ENCODE measurements around the gene MAP2K3.

Gene MAP2K3

GRCh38 chr17:21284319-21285163 lies at the start of gene MAP2K3:
MAP2K3 (plus strand) TSS chr17:21284711; CDS start chr17:21284921, 210 bp downstream.
- peak within 1 kb of the TSS; percentile 92 for H3K4me3 ChIP-seq (ENCODE audit: low read depth, low read length)
- DNase-seq (ENCODE audit: low read depth) = peak; percentile 97

- no peak overlapping the region for H3K4me3 ChIP-seq (ENCODE audit: low read depth, low read length)
- no peak for DNase-seq (ENCODE audit: low read depth)
Measured at GRCh38 chr17:21235921-21236320, 48.6 kb upstream of the MAP2K3 start.

GRCh38 chr17:21239680-21240368 lies 44.7 kb upstream of the MAP2K3 start:
- DNase-seq (ENCODE audit: low read depth) = no peak
- H3K4me3 ChIP-seq (ENCODE audit: low read depth, low read length) = no peak overlapping the region

- H3K4me3 ChIP-seq (ENCODE audit: low read depth, low read length) = no peak overlapping the region
- DNase-seq (ENCODE audit: low read depth) = no peak
Measured at GRCh38 chr17:21240369-21241055, 44.0 kb upstream of the MAP2K3 start.

GRCh38 chr17:21241564-21241963 lies 42.9 kb upstream of the MAP2K3 start:
- no peak for DNase-seq (ENCODE audit: low read depth)
- no peak overlapping the region for H3K4me3 ChIP-seq (ENCODE audit: low read depth, low read length)

GRCh38 chr17:21242026-21242697 lies 42.3 kb upstream of the MAP2K3 start:
- no peak for DNase-seq (ENCODE audit: low read depth)
- no peak overlapping the region for H3K4me3 ChIP-seq (ENCODE audit: low read depth, low read length)

GRCh38 chr17:21242780-21243515 lies 41.6 kb upstream of the MAP2K3 start:
- DNase-seq (ENCODE audit: low read depth) = no peak
- no peak overlapping the region for H3K4me3 ChIP-seq (ENCODE audit: low read depth, low read length)

- no peak for DNase-seq (ENCODE audit: low read depth)
Measured at GRCh38 chr17:21243516-21244303, 40.8 kb upstream of the MAP2K3 start.

GRCh38 chr17:21245639-21246084 lies 38.8 kb upstream of the MAP2K3 start:
- DNase-seq (ENCODE audit: low read depth) = no peak
- no peak overlapping the region for H3K4me3 ChIP-seq (ENCODE audit: low read depth, low read length)

More at GRCh38 chr17:21243516-21244303, 40.8 kb upstream of the MAP2K3 start:
- no peak overlapping the region for H3K4me3 ChIP-seq (ENCODE audit: low read depth, low read length)

- no peak for DNase-seq (ENCODE audit: low read depth)
- H3K4me3 ChIP-seq (ENCODE audit: low read depth, low read length) = no peak overlapping the region
Measured at GRCh38 chr17:21246698-21247097, 37.8 kb upstream of the MAP2K3 start.

GRCh38 chr17:21247552-21248258 lies 36.8 kb upstream of the MAP2K3 start:
- H3K4me3 ChIP-seq (ENCODE audit: low read depth, low read length) = no peak overlapping the region
- no peak for DNase-seq (ENCODE audit: low read depth)

GRCh38 chr17:21248500-21248899 lies 36.0 kb upstream of the MAP2K3 start:
- no peak for DNase-seq (ENCODE audit: low read depth)
- H3K4me3 ChIP-seq (ENCODE audit: low read depth, low read length) = no peak overlapping the region

GRCh38 chr17:21249086-21249795 lies 35.3 kb upstream of the MAP2K3 start:
- DNase-seq (ENCODE audit: low read depth) = no peak
- no peak overlapping the region for H3K4me3 ChIP-seq (ENCODE audit: low read depth, low read length)

- H3K4me3 ChIP-seq (ENCODE audit: low read depth, low read length) = no peak overlapping the region
- no peak for DNase-seq (ENCODE audit: low read depth)
Measured at GRCh38 chr17:21249920-21250703, 34.4 kb upstream of the MAP2K3 start.

GRCh38 chr17:21250854-21251253 lies 33.7 kb upstream of the MAP2K3 start:
- no peak for DNase-seq (ENCODE audit: low read depth)
- no peak overlapping the region for H3K4me3 ChIP-seq (ENCODE audit: low read depth, low read length)

GRCh38 chr17:21251337-21252010 lies 33.0 kb upstream of the MAP2K3 start:
- no peak overlapping the region for H3K4me3 ChIP-seq (ENCODE audit: low read depth, low read length)
- no peak for DNase-seq (ENCODE audit: low read depth)

Measured in skeletal muscle cell (primary cell).